Hematopoietic multipotent progenitor cell treated with erythropoietin and hydrocortisone succinate and interleukin-3 and kit ligand, for 15 days (in vitro differentiated cells): ENCODE results near the gene IL18BP.

Experiments used
- DNase-seq: peaks from one replicate; pipeline ENCODE4 v3.0.0-alpha.2; 2015; ENCODE audit warnings: low spot score

IL18BP gene

GRCh38 chr11:71998649-71999310 lies at the start of gene IL18BP:
Gene IL18BP (plus strand): TSS chr11:71998909. CDS start chr11:71999985, 1,076 bp downstream.
- no peak for DNase-seq

- DNase-seq: no peak
Measured at GRCh38 chr11:71949034-71949433, 49.7 kb upstream of the IL18BP start.

- no peak for DNase-seq
Measured at GRCh38 chr11:71951741-71952310, 46.9 kb upstream of the IL18BP start.

- no peak for DNase-seq
Measured at GRCh38 chr11:71955898-71956456, 42.7 kb upstream of the IL18BP start.

GRCh38 chr11:71962428-71963038 lies 36.2 kb upstream of the IL18BP start:
- DNase-seq: no peak

- DNase-seq: no peak
Measured at GRCh38 chr11:71963468-71963867, 35.2 kb upstream of the IL18BP start.

GRCh38 chr11:71964641-71965040 lies 34.1 kb upstream of the IL18BP start:
- DNase-seq: no peak

- DNase-seq: no peak
Measured at GRCh38 chr11:71971680-71972079, 27.0 kb upstream of the IL18BP start.

GRCh38 chr11:71976551-71976950 lies 22.2 kb upstream of the IL18BP start:
- no peak for DNase-seq

- no peak for DNase-seq
Measured at GRCh38 chr11:71977090-71977489, 21.6 kb upstream of the IL18BP start.

GRCh38 chr11:71977743-71978418 lies 20.8 kb upstream of the IL18BP start:
- peak; percentile 78 for DNase-seq

- no peak for DNase-seq
Measured at GRCh38 chr11:71979094-71979493, 19.6 kb upstream of the IL18BP start.

GRCh38 chr11:71979602-71980001 lies 19.1 kb upstream of the IL18BP start:
- DNase-seq: no peak

GRCh38 chr11:71986131-71986530 lies 12.6 kb upstream of the IL18BP start:
- no peak for DNase-seq

- DNase-seq: no peak
Measured at GRCh38 chr11:71987521-71987920, 11.2 kb upstream of the IL18BP start.

GRCh38 chr11:71988050-71988449 lies 10.7 kb upstream of the IL18BP start:
- no peak for DNase-seq

GRCh38 chr11:71990701-71991100 lies 8.0 kb upstream of the IL18BP start:
- no peak for DNase-seq

GRCh38 chr11:71991494-71991893 lies 7.2 kb upstream of the IL18BP start:
- no peak for DNase-seq

- no peak for DNase-seq
Measured at GRCh38 chr11:71992136-71992730, 6.5 kb upstream of the IL18BP start.

- DNase-seq: no peak
Measured at GRCh38 chr11:71994786-71995185, 3.9 kb upstream of the IL18BP start.

- DNase-seq: peak; percentile 83
Measured at GRCh38 chr11:71995726-71996291, 2.9 kb upstream of the IL18BP start.

- no peak for DNase-seq
Measured at GRCh38 chr11:71996517-71996916, 2.2 kb upstream of the IL18BP start.
